ENCODE measurements around the gene LAMA5.

DNA sequence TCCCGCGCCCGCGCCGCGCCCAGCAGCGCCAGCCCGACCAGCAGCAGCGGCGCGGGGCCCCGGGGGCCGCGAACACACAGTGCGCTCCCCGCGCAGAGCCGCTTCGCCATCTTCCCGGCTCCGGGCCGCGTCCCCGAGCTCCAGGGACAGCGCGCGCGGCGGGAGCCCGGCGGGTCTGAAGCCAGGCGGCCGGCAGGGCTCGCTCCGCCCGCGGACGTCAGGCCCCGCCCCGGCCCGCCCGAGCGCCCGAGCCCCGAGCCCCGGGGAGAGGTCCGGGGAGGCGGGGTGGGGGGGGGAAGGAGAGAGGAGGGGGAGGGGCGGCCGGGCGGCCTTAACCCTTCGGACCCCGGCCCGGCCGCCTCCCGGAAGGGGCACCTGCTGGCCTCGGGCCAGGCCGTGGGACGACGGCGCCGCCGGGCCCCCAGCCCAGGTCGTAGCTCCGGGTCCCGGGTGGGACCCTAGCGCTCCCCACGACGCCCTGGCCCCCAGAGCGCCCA lies at the start of gene LAMA5:
- TF ChIP-seq, protein P1, sequence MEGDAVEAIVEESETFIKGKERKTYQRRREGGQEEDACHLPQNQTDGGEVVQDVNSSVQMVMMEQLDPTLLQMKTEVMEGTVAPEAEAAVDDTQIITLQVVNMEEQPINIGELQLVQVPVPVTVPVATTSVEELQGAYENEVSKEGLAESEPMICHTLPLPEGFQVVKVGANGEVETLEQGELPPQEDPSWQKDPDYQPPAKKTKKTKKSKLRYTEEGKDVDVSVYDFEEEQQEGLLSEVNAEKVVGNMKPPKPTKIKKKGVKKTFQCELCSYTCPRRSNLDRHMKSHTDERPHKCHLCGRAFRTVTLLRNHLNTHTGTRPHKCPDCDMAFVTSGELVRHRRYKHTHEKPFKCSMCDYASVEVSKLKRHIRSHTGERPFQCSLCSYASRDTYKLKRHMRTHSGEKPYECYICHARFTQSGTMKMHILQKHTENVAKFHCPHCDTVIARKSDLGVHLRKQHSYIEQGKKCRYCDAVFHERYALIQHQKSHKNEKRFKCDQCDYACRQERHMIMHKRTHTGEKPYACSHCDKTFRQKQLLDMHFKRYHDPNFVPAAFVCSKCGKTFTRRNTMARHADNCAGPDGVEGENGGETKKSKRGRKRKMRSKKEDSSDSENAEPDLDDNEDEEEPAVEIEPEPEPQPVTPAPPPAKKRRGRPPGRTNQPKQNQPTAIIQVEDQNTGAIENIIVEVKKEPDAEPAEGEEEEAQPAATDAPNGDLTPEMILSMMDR (conservative IDR thresholded peaks at IDR 0.05; ENCODE audit: low read length) = no peak
- no peak for TF ChIP-seq EZH2phosphoT487 (IDR thresholded peaks at IDR 0.05; ENCODE audit: borderline replicate concordance, low read depth, low read length)

Measured in OCI-LY7 (cell line).